Measurements from ENCODE around the gene ATAD1. TPM values are rescaled to one million over a fixed set of nuclear protein-coding genes. Genes with fewer than 3 reads are reported as not detected.

Gene ATAD1
- total and polyA plus RNA-seq, 10 of the 15 experiments (the other 5 are each of a cell fraction or from before 2014, with no cell fraction given): 24.7 to 59.3 (median 41.1) TPM

DNA sequence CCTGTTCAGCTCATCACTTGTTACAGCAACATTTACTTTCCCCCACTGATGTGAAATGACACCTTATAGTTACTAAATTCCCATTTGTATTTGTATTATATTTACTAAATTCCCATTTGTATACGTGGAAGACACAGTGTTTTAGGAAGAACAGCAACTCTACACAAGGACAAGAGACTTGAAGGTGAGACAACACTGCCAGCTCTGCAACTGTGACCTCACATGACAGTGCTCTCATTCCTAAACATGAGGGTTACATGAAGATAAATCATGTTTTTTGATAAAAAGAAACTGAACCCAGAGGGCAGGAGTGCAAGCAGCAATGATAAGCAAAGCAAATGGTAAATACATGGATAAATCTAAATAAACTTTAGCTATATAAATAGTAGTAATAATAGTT is 60.3 kb downstream of the ATAD1 start (continued):
- no peak for TF ChIP-seq GATAD2B (conservative IDR thresholded peaks at IDR 0.05; ENCODE audit: low read depth)

DNA sequence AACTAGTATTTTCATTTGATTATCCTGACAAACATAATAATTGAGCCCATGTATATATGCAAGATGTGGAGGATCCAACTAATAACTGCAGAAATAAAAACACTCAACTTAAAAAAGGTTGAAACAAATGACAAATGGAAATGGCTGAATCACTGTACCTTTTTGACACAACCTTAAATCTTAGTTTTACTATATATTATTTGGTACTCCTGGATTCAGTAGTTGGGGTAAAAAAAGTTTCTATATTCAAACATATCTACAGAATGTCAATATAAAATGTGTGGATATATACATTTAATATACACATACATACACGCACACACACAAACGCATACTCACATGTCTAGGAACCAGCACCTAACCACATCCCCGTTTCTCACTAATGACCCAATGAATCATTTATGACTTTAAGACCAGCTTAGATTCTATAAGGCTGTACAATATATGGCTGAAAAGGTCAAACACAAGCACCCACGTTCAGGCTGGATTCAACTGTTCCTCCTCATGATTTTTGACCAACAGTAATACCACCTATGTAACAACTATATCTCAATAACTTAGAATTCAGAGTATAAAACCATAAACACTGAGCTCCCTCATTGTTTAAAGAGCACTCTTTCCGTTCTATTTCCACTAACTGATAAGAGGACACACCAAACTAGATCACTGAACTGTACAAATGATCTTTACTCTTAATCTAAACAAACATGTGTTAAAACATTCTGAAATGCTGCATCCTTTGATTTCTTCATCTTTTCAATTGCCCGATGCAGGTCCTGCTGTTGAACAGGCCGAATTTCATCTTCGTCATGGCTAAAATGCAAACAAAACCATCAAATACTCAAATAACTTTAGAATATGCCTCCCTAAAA is 63.8 kb downstream of the ATAD1 start:
- H3K9me3 ChIP-seq (replicated peaks; ENCODE audit: control insufficient read depth, insufficient read depth, low read length): no peaks in the 10 kb centered on the region
- no peaks in the 10 kb centered on the region for H4K20me1 ChIP-seq (ENCODE audit: control insufficient read depth, insufficient read depth)
- CTCF ChIA-PET: interaction anchor here (1.6 kb wide), 1 partner anchor 10 kb away, joined by 3 read pairs; no protein-coding TSS in a partner anchor
- intact Hi-C loops (cut with micrococcal nuclease; ENCODE audit: unreplicated experiment) (no loop called here), in situ Hi-C loops (cut with MboI) (no loop called here)
- FAIRE-seq (no peak), ATAC-seq (no peak), DNase-seq (ENCODE audit: low read depth, low spot score) (no peak)
- RAD21 ChIA-PET (ENCODE audit: unreplicated experiment): no interaction called here
- no peak overlapping the region for H3K9ac ChIP-seq (ENCODE audit: control insufficient read depth, insufficient read depth, low read length)
- H3K4me3 ChIP-seq: no peak overlapping the region
- TF ChIP-seq, protein P1, sequence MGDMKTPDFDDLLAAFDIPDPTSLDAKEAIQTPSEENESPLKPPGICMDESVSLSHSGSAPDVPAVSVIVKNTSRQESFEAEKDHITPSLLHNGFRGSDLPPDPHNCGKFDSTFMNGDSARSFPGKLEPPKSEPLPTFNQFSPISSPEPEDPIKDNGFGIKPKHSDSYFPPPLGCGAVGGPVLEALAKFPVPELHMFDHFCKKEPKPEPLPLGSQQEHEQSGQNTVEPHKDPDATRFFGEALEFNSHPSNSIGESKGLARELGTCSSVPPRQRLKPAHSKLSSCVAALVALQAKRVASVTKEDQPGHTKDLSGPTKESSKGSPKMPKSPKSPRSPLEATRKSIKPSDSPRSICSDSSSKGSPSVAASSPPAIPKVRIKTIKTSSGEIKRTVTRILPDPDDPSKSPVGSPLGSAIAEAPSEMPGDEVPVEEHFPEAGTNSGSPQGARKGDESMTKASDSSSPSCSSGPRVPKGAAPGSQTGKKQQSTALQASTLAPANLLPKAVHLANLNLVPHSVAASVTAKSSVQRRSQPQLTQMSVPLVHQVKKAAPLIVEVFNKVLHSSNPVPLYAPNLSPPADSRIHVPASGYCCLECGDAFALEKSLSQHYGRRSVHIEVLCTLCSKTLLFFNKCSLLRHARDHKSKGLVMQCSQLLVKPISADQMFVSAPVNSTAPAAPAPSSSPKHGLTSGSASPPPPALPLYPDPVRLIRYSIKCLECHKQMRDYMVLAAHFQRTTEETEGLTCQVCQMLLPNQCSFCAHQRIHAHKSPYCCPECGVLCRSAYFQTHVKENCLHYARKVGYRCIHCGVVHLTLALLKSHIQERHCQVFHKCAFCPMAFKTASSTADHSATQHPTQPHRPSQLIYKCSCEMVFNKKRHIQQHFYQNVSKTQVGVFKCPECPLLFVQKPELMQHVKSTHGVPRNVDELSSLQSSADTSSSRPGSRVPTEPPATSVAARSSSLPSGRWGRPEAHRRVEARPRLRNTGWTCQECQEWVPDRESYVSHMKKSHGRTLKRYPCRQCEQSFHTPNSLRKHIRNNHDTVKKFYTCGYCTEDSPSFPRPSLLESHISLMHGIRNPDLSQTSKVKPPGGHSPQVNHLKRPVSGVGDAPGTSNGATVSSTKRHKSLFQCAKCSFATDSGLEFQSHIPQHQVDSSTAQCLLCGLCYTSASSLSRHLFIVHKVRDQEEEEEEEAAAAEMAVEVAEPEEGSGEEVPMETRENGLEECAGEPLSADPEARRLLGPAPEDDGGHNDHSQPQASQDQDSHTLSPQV (IDR thresholded peaks at IDR 0.05): no peak
- TF ChIP-seq CHD4 (IDR thresholded peaks at IDR 0.05) (no peak), GABPA (IDR thresholded peaks at IDR 0.05; ENCODE audit: low read depth) (no peak), HCFC1 (IDR thresholded peaks at IDR 0.05; ENCODE audit: low read length) (no peak), BACH1 (IDR thresholded peaks at IDR 0.05; ENCODE audit: borderline replicate concordance) (no peak), TAF1 (IDR thresholded peaks at IDR 0.05; ENCODE audit: borderline replicate concordance, low read depth, low read length) (no peak), ETV6 (conservative IDR thresholded peaks at IDR 0.05 in 1 of 2, IDR thresholded peaks at IDR 0.05 in 1 of 2; ENCODE audit: borderline replicate concordance in 1 of 2, low read depth in 1 of 2) (no peak), ZNF217 (IDR thresholded peaks at IDR 0.05) (no peak), BRCA1 (IDR thresholded peaks at IDR 0.05; ENCODE audit: low read depth, low read length) (no peak)
- TF ChIP-seq, protein P2, sequence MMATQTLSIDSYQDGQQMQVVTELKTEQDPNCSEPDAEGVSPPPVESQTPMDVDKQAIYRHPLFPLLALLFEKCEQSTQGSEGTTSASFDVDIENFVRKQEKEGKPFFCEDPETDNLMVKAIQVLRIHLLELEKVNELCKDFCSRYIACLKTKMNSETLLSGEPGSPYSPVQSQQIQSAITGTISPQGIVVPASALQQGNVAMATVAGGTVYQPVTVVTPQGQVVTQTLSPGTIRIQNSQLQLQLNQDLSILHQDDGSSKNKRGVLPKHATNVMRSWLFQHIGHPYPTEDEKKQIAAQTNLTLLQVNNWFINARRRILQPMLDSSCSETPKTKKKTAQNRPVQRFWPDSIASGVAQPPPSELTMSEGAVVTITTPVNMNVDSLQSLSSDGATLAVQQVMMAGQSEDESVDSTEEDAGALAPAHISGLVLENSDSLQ (IDR thresholded peaks at IDR 0.05): no peak
- H2AFZ ChIP-seq (ENCODE audit: control insufficient read depth, low read depth, low read length): no peak overlapping the region
- 90% methylated on average over 8 of the region's 8 CpGs for WGBS (ENCODE audit: insufficient coverage, insufficient replicate concordance, low lambda C conversion rate, missing lambda C conversion rate)
- no peak overlapping the region for H3K4me2 ChIP-seq (ENCODE audit: control insufficient read depth, insufficient read depth)
- H3K36me3 ChIP-seq (ENCODE audit: control insufficient read depth in 2 of 2, insufficient read depth in 2 of 2, low read length in 1 of 2): peaks cover 2 to 19% of the 10 kb centered on the region in 2 experiments; a peak in 3 of 4 replicates
- POLR2A ChIA-PET: no interaction called here
- H3K79me2 ChIP-seq (ENCODE audit: control insufficient read depth, insufficient read depth, low read length): no peaks in the 10 kb centered on the region
- no TSS peak for BruUV-seq (replicated peaks)
- H3K27ac ChIP-seq (ENCODE audit: control insufficient read depth, insufficient read depth): no peak overlapping the region
- H3K4me1 ChIP-seq (ENCODE audit: control insufficient read depth, insufficient read depth, low read length): peaks cover 9% of the 10 kb centered on the region; the same call in 1 of the 2 replicates
- SMC1A ChIA-PET (ENCODE audit: uncharacterized antibody, unreplicated experiment): no interaction called here
- H3K27me3 ChIP-seq (replicated peaks in 1 of 2; ENCODE audit: control insufficient read depth in 2 of 2, insufficient read depth in 2 of 2, low read length in 1 of 2): no peaks in the 10 kb centered on the region

All from GM12878 (cell line).